HEK293 (cell line): ENCODE results near the gene KCNJ1.

Source experiments
- KLF9 ChIP-seq: fragments of 450-650 bp; formaldehyde crosslinking; IDR thresholded peaks from 2 replicates; pipeline ENCODE4 v1.5.1; 2016; ENCODE audit warnings: missing biosample characterization, missing genetic modification characterization, low read depth
- TCF7L2 ChIP-seq: IDR thresholded peaks from 2 replicates; pipeline ENCODE4 v1.6.1; 2011; ENCODE audit warnings: low read depth, mild to moderate bottlenecking, inconsistent platforms, low read length, moderate library complexity, borderline replicate concordance
- ZBTB6 ChIP-seq: fragments of 450-650 bp; formaldehyde crosslinking; IDR thresholded peaks from 2 replicates; pipeline ENCODE4 v1.5.1; 2017; ENCODE audit warnings: missing biosample characterization, missing genetic modification characterization
- ZNF274 ChIP-seq, 2 experiments: fragments of 200-500 bp in 1 of 2; fragments of 450-650 bp in 1 of 2; sonication (Bioruptor generic) in 1 of 2; formaldehyde crosslinking in 1 of 2; IDR thresholded peaks; 2 replicates each; pipeline versions ENCODE4 v1.5.1 to v1.6.1; 2014 to 2016; ENCODE audit warnings: borderline replicate concordance in 1 of 2, inconsistent platforms in 1 of 2, low read length in 1 of 2, missing biosample characterization in 1 of 2, missing genetic modification characterization in 1 of 2
- ZNF350 ChIP-seq: fragments of 450-650 bp; formaldehyde crosslinking; IDR thresholded peaks from 2 replicates; pipeline ENCODE4 v1.5.0; 2017; ENCODE audit warnings: missing biosample characterization, mild to moderate bottlenecking, missing genetic modification characterization
- ZNF37A ChIP-seq: fragments of 450-650 bp; IDR thresholded peaks from 2 replicates; pipeline ENCODE4 v1.5.1; 2018; ENCODE audit warnings: missing biosample characterization, missing genetic modification characterization
- ZNF785 ChIP-seq: fragments of 450-650 bp; formaldehyde crosslinking; IDR thresholded peaks from 2 replicates; pipeline ENCODE4 v1.5.1; 2016; ENCODE audit warnings: missing biosample characterization, missing genetic modification characterization
- ZSCAN4 ChIP-seq: fragments of 450-650 bp; formaldehyde crosslinking; IDR thresholded peaks from 2 replicates; pipeline ENCODE4 v1.5.1; 2017; ENCODE audit warnings: missing biosample characterization, missing genetic modification characterization
- ZSCAN5A ChIP-seq: fragments of 450-650 bp; formaldehyde crosslinking; IDR thresholded peaks from 2 replicates; pipeline ENCODE4 v1.5.1; 2016; ENCODE audit warnings: missing biosample characterization, missing genetic modification characterization
- TF ChIP-seq, protein P1 (sequence below): fragments of 450-650 bp; formaldehyde crosslinking; IDR thresholded peaks from 2 replicates; pipeline ENCODE4 v1.5.1; 2016; ENCODE audit warnings: missing biosample characterization, missing genetic modification characterization
- TF ChIP-seq, protein P2 (sequence below): fragments of 450-650 bp; formaldehyde crosslinking; IDR thresholded peaks from 2 replicates; pipeline ENCODE4 v1.5.1; 2016; ENCODE audit warnings: missing biosample characterization, missing genetic modification characterization

- no peak for TF ChIP-seq ZNF350 (tag by site-specific recombination)
- no peak for TF ChIP-seq ZNF37A
- TF ChIP-seq, protein P1, sequence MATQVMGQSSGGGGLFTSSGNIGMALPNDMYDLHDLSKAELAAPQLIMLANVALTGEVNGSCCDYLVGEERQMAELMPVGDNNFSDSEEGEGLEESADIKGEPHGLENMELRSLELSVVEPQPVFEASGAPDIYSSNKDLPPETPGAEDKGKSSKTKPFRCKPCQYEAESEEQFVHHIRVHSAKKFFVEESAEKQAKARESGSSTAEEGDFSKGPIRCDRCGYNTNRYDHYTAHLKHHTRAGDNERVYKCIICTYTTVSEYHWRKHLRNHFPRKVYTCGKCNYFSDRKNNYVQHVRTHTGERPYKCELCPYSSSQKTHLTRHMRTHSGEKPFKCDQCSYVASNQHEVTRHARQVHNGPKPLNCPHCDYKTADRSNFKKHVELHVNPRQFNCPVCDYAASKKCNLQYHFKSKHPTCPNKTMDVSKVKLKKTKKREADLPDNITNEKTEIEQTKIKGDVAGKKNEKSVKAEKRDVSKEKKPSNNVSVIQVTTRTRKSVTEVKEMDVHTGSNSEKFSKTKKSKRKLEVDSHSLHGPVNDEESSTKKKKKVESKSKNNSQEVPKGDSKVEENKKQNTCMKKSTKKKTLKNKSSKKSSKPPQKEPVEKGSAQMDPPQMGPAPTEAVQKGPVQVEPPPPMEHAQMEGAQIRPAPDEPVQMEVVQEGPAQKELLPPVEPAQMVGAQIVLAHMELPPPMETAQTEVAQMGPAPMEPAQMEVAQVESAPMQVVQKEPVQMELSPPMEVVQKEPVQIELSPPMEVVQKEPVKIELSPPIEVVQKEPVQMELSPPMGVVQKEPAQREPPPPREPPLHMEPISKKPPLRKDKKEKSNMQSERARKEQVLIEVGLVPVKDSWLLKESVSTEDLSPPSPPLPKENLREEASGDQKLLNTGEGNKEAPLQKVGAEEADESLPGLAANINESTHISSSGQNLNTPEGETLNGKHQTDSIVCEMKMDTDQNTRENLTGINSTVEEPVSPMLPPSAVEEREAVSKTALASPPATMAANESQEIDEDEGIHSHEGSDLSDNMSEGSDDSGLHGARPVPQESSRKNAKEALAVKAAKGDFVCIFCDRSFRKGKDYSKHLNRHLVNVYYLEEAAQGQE (tag by site-specific recombination) = no peak
- TF ChIP-seq ZSCAN4 (tag by site-specific recombination) = no peak
- TF ChIP-seq ZBTB6 (tag by site-specific recombination) = no peak
- TF ChIP-seq ZNF274 (IDR thresholded peaks at IDR 0.05; ENCODE audit: low read length) = no peak
- TF ChIP-seq ZNF274 (tag by site-specific recombination; IDR thresholded peaks at IDR 0.05; ENCODE audit: borderline replicate concordance) = no peak
- TF ChIP-seq, protein P2, sequence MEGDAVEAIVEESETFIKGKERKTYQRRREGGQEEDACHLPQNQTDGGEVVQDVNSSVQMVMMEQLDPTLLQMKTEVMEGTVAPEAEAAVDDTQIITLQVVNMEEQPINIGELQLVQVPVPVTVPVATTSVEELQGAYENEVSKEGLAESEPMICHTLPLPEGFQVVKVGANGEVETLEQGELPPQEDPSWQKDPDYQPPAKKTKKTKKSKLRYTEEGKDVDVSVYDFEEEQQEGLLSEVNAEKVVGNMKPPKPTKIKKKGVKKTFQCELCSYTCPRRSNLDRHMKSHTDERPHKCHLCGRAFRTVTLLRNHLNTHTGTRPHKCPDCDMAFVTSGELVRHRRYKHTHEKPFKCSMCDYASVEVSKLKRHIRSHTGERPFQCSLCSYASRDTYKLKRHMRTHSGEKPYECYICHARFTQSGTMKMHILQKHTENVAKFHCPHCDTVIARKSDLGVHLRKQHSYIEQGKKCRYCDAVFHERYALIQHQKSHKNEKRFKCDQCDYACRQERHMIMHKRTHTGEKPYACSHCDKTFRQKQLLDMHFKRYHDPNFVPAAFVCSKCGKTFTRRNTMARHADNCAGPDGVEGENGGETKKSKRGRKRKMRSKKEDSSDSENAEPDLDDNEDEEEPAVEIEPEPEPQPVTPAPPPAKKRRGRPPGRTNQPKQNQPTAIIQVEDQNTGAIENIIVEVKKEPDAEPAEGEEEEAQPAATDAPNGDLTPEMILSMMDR (tag by site-specific recombination) = no peak
- TF ChIP-seq TCF7L2 = no peak
- no peak for TF ChIP-seq ZSCAN5A (tag by site-specific recombination)
- TF ChIP-seq ZNF785 = no peak
- TF ChIP-seq KLF9 = no peak
Observed at GRCh38 chr11:128813729-128814128, 53.4 kb downstream of the KCNJ1 start.
